IMR-90 (cell line): ENCODE results near the gene PXN. TPM values are rescaled to one million over a fixed set of nuclear protein-coding genes. Genes with fewer than 3 reads are reported as not detected.
A peak's percentile ranks its signal among the peaks of the same experiment; 100 is the strongest.

Experiments
- ATAC-seq: fragments of 200-7000 bp; cut with Tn5 transposase; 2 replicates; pipeline ENCODE4 v1.9.1; 2020; ENCODE audit warnings: low read depth, mild to moderate bottlenecking, moderate library complexity
- BruUV-seq: library from RNA; stranded (reverse); fragments of 400-500 nt; replicated peaks from 2 replicates; lab custom pipeline; 2021; lab: Mats Ljungman, UMichigan
- CTCF ChIA-PET: fragments of 300-600 bp; formaldehyde crosslinking; extraction: SDS; loops from one replicate; lab custom pipeline; 2021; ENCODE audit warnings: antibody characterized with exemption; lab: Yijun Ruan, JAX
- POLR2A ChIA-PET: fragments of 300-600 bp; sonication (Branson Sonifier 250); formaldehyde crosslinking; loops from one replicate; lab custom pipeline; 2022; ENCODE audit warnings: antibody characterized with exemption; ENCODE audit not compliant: unreplicated experiment; lab: Charles Lee
- DNase-seq: peaks from one replicate; pipeline ENCODE4 v3.0.0; 2013
- H2AFZ ChIP-seq: replicated peaks from 2 replicates; pipeline ENCODE3; 2013; ENCODE audit warnings: low read length, mild to moderate bottlenecking; ENCODE audit not compliant: poor library complexity
- H2AK5ac ChIP-seq: 2 replicates; pipeline ENCODE4 v1.6.1; 2013; ENCODE audit warnings: low read depth, low read length, inconsistent platforms
- H2AK9ac ChIP-seq: replicated peaks from 2 replicates; pipeline ENCODE3; 2013; ENCODE audit warnings: mild to moderate bottlenecking, low read depth, low read length, moderate library complexity; ENCODE audit not compliant: poor library complexity
- H2BK120ac ChIP-seq: 2 replicates; pipeline ENCODE4 v1.6.1; 2013; ENCODE audit warnings: low read depth, low read length, inconsistent platforms
- H2BK15ac ChIP-seq: 3 replicates; pipeline ENCODE4 v1.6.1; 2013; ENCODE audit warnings: low read depth, low read length, inconsistent platforms
- H2BK20ac ChIP-seq: 2 replicates; pipeline ENCODE4 v1.6.1; 2013; ENCODE audit warnings: low read depth, mild to moderate bottlenecking, inconsistent platforms, low read length, moderate library complexity
- H2BK5ac ChIP-seq: 2 replicates; pipeline ENCODE4 v1.6.1; 2013; ENCODE audit warnings: mild to moderate bottlenecking, low read depth, low read length, inconsistent platforms; ENCODE audit not compliant: poor library complexity, severe bottlenecking
- H3K14ac ChIP-seq: replicated peaks from 2 replicates; pipeline ENCODE4 v1.6.1; 2013; ENCODE audit warnings: low read depth, low read length, inconsistent platforms
- H3K18ac ChIP-seq: 2 replicates; pipeline ENCODE4 v1.6.1; 2013; ENCODE audit warnings: low read depth, low read length, control low read depth
- H3K23ac ChIP-seq: 2 replicates; pipeline ENCODE4 v1.6.1; 2013; ENCODE audit warnings: low read depth, low read length, inconsistent platforms
- H3K27ac ChIP-seq: 2 replicates; pipeline ENCODE4 v1.5.1; 2013; ENCODE audit warnings: mild to moderate bottlenecking, control low read depth, low read length; ENCODE audit not compliant: insufficient read depth
- H3K27me3 ChIP-seq: 2 replicates; pipeline ENCODE4 v1.6.1; 2013; ENCODE audit warnings: low read length; ENCODE audit not compliant: control insufficient read depth, insufficient read depth
- H3K36me3 ChIP-seq: 2 replicates; pipeline ENCODE4 v1.6.1; 2013; ENCODE audit warnings: low read length, mixed read lengths; ENCODE audit not compliant: control insufficient read depth, insufficient read depth
- H3K4ac ChIP-seq: 2 replicates; pipeline ENCODE4 v1.6.1; 2013; ENCODE audit warnings: low read depth, low read length, inconsistent platforms
- H3K4me1 ChIP-seq: 2 replicates; pipeline ENCODE4 v1.6.1; 2013; ENCODE audit warnings: low read length, mixed read lengths; ENCODE audit not compliant: control insufficient read depth, insufficient read depth
- H3K4me2 ChIP-seq: 2 replicates; pipeline ENCODE4 v1.6.1; 2013; ENCODE audit warnings: low read depth, mild to moderate bottlenecking, control low read depth, low read length, moderate library complexity
- H3K4me3 ChIP-seq: 2 replicates; pipeline ENCODE4 v1.5.1; 2013; ENCODE audit warnings: low read depth, mild to moderate bottlenecking, control low read depth, low read length, moderate library complexity; ENCODE audit not compliant: insufficient read depth
- H3K56ac ChIP-seq: 2 replicates; pipeline ENCODE4 v1.6.1; 2013; ENCODE audit warnings: low read length, inconsistent platforms; ENCODE audit not compliant: insufficient read depth; ENCODE audit errors: extremely low read depth
- H3K79me1 ChIP-seq, 2 experiments: 2 replicates each; pipeline ENCODE4 v1.6.1; 2013; ENCODE audit warnings: low read length in 2 of 2, inconsistent platforms in 1 of 2, low read depth in 1 of 2
- H3K9ac ChIP-seq: 2 replicates; pipeline ENCODE4 v1.6.1; 2013; ENCODE audit warnings: low read depth, low read length, control low read depth
- H3K9me1 ChIP-seq: 2 replicates; pipeline ENCODE4 v1.6.1; 2013; ENCODE audit warnings: low read length, inconsistent platforms; ENCODE audit not compliant: insufficient read depth
- H3K9me3 ChIP-seq: 2 replicates; pipeline ENCODE4 v1.6.1; 2013; ENCODE audit warnings: low read length; ENCODE audit not compliant: control insufficient read depth, insufficient read depth
- H4K20me1 ChIP-seq: 2 replicates; pipeline ENCODE4 v1.6.1; 2013; ENCODE audit warnings: low read length, inconsistent platforms; ENCODE audit not compliant: insufficient read depth
- H4K5ac ChIP-seq: 2 replicates; pipeline ENCODE4 v1.6.1; 2013; ENCODE audit warnings: mild to moderate bottlenecking, low read depth, low read length, control low read depth
- H4K8ac ChIP-seq, 2 experiments: 2 replicates each; pipeline ENCODE4 v1.6.1; 2013; ENCODE audit warnings: low read depth in 2 of 2, low read length in 2 of 2, control low read depth in 1 of 2, inconsistent platforms in 1 of 2
- H4K91ac ChIP-seq: 2 replicates; pipeline ENCODE4 v1.6.1; 2013; ENCODE audit warnings: low read depth, low read length, inconsistent platforms; ENCODE audit not compliant: insufficient read depth
- POLR2A ChIP-seq: IDR thresholded peaks from 2 replicates; pipeline ENCODE4 v1.6.1; 2012; ENCODE audit warnings: mild to moderate bottlenecking, low read depth, low read length
- WGBS, 2 experiments: methylation state at CpG; one replicate each; pipeline versions ENCODE4 v1.1.5 to v1.1.7; 2013; ENCODE audit warnings: missing lambda C conversion rate in 2 of 2; ENCODE audit not compliant: insufficient read length in 1 of 2; ENCODE audit errors: extremely low coverage in 2 of 2; 5-methylcytosine and 5-hydroxymethylcytosine counted together
- dilution Hi-C: fragments of 300-500 bp; cut with HindIII; formaldehyde crosslinking; loops from one replicate; pipeline ENCODE4 v1.14.3; 2018; ENCODE audit warnings: low sequenced_read_pairs; ENCODE audit not compliant: unreplicated experiment
- in situ Hi-C: fragments of 300-500 bp; cut with MboI; formaldehyde crosslinking; loops from 3 replicates; pipeline ENCODE4 v1.14.3; 2019; ENCODE audit warnings: low sequenced_read_pairs, inconsistent platforms, mixed read lengths
- intact Hi-C: fragments of 100-400 bp; cut with micrococcal nuclease; formaldehyde crosslinking; loops from 2 replicates; pipeline ENCODE4 v1.10.0; 2022
- polyA plus RNA-seq, 3 experiments: library from polyadenylated mRNA; depleted of rRNA; stranded (reverse); fragments of >200 nt; gene quantifications; 2 replicates each; pipeline ENCODE4 v1.2.3, GENCODE V29; 2012; ENCODE audit warnings: low replicate concordance in 1 of 3
- total RNA-seq: library from RNA; depleted of rRNA; stranded (reverse); fragments of >200 nt; gene quantifications from 2 replicates; pipeline ENCODE4 v1.2.3, GENCODE V29; 2012
- TF ChIP-seq, protein P1 (sequence below): fragments of 150-350 bp; IDR thresholded peaks from 2 replicates; pipeline ENCODE4 v1.6.1; 2017; ENCODE audit warnings: mild to moderate bottlenecking, antibody characterized with exemption, low read length, low read depth

PXN gene
- total and polyA plus RNA-seq, 2 of the 4 experiments (the other 2 are of a cell fraction) = 46.6 to 134 TPM

DNA sequence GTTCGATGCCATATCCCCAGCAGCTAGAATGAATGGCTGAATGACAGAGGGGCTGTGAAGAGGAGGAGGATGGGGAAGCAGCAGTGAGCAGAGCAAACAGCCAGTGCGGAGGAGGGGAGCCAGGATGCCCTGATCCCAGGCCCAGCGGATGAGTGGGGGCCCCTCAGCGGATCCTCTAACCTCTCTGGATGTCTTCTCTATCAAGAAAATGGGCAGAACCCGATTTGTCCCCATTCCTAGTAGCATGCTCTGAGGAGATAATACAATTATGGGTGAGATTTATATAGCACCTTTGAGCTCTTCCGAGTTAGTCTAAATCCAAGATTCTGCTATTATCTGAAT lies 34.6 kb downstream of the PXN start:
- H3K27me3 ChIP-seq = no peaks in the 10 kb centered on the region
- peaks cover 32% of the 10 kb centered on the region for H3K9me1 ChIP-seq
- peak overlapping the region; percentile 96 for H2AK9ac ChIP-seq
- dilution Hi-C loops (no loop called here), intact Hi-C loops (loop anchor here (2.0 kb wide), 1 partner anchor 26 kb away; no protein-coding TSS in a partner anchor), in situ Hi-C loops (no loop called here)
- H3K36me3 ChIP-seq = peaks cover 4% of the 10 kb centered on the region
- peak overlapping the region; percentile 95 for H2AK5ac ChIP-seq
- peak overlapping the region; percentile 98 for H3K56ac ChIP-seq
- H3K4me3 ChIP-seq = no peak overlapping the region
- peak overlapping the region; percentile 100 for H3K14ac ChIP-seq
- TF ChIP-seq, protein P1, sequence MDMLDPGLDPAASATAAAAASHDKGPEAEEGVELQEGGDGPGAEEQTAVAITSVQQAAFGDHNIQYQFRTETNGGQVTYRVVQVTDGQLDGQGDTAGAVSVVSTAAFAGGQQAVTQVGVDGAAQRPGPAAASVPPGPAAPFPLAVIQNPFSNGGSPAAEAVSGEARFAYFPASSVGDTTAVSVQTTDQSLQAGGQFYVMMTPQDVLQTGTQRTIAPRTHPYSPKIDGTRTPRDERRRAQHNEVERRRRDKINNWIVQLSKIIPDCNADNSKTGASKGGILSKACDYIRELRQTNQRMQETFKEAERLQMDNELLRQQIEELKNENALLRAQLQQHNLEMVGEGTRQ = no peak
- peak; percentile 20; the same call in 1 of the 2 replicates for TF ChIP-seq POLR2A
- peak overlapping the region; percentile 99 for H2BK120ac ChIP-seq
- H3K23ac ChIP-seq = peak overlapping the region; percentile 97
- H3K18ac ChIP-seq = peak overlapping the region; percentile 94
- peak overlapping the region; percentile 100 for H3K4ac ChIP-seq
- ChIA-PET POLR2A (interaction anchor here (0.5 to 4.3 kb wide), 9 partner anchors 8 to 1765 kb away, joined by 3 to 39 read pairs (median 7); partner anchors contain the start of genes PXN, RNU4-1, RNU4-2 and RPLP0), CTCF (interaction anchor here (1.0 to 7.8 kb wide), 3 partner anchors 13 to 34 kb away, joined by 3 to 116 read pairs (median 5); partner anchors contain the start of gene PXN)
- peak overlapping the region; percentile 92 for H3K27ac ChIP-seq
- peak overlapping the region; percentile 100 for H4K91ac ChIP-seq
- peaks cover 63% of the 10 kb centered on the region for H3K4me1 ChIP-seq
- peak; percentile 0 for ATAC-seq
- H2BK5ac ChIP-seq = peak overlapping the region; percentile 98
- BruUV-seq = no TSS peak
- H3K4me2 ChIP-seq = peak overlapping the region; percentile 66
- H2AFZ ChIP-seq = peak overlapping the region; percentile 26
- peak overlapping the region; percentile 99 for H2BK20ac ChIP-seq
- peak overlapping the region; percentile 81 for H2BK15ac ChIP-seq
- no peak for DNase-seq
- H4K8ac ChIP-seq = peak overlapping the region; percentile 87 to 97
- H3K9ac ChIP-seq = peak overlapping the region; percentile 76
- peaks cover 24% of the 10 kb centered on the region for H4K20me1 ChIP-seq
- no peaks in the 10 kb centered on the region for H3K9me3 ChIP-seq
- peaks cover 10 to 77% of the 10 kb centered on the region in 2 experiments; a peak in 3 of 4 replicates for H3K79me1 ChIP-seq
- peak overlapping the region; percentile 95 for H4K5ac ChIP-seq
- no CpG with 5 or more reads among the region's 6 CpGs for WGBS, 2 experiments
